T-helper 22 cell (primary cell): Measurements from ENCODE around the gene SELENOS.
"Not testable (repeated sequence)": the region's sequence is repeated elsewhere in the genome, so short reads cannot be mapped to it uniquely, and the experiment has no call there.

Experiments
- DNase-seq: peaks from one replicate; pipeline ENCODE4 v3.0.0-alpha.2; 2020; ENCODE audit warnings: low read depth

Gene SELENOS

DNA sequence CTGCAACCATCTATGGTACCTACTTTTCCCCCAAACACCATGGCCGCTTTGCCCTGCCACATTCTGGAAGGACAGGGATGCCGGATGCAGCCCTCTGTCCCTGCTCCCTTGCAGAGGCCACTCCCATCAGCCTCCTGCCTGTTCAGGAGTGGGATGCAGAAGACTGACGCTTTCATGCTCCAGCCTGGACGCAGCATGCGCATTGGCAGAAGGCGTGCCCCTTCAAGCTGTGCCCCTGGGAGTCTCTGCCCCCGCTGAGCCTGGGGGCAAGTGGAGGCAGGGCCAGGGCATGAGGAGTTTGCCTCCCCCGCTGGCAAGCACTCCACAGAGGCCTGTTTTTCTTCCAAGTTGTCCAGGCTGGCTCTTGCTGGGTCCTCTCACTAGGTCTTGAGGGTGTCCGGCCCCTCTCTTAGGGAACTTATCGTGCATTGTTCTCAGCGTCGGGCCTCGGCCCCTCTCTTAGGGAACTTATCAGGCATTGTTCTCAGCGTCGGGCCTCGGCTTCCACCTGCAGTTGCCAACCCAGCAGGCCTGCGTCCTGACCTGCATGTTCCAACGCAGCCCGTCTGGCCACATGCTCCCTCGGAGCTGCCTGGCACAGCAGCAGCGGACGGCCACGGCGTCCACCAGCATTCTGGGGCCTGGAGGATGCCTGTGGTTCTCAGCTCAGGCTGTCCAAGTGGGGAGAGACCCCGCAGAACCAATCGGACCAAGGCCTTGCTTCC is 32.3 kb upstream of the SELENOS start:
- no peak for DNase-seq

DNA sequence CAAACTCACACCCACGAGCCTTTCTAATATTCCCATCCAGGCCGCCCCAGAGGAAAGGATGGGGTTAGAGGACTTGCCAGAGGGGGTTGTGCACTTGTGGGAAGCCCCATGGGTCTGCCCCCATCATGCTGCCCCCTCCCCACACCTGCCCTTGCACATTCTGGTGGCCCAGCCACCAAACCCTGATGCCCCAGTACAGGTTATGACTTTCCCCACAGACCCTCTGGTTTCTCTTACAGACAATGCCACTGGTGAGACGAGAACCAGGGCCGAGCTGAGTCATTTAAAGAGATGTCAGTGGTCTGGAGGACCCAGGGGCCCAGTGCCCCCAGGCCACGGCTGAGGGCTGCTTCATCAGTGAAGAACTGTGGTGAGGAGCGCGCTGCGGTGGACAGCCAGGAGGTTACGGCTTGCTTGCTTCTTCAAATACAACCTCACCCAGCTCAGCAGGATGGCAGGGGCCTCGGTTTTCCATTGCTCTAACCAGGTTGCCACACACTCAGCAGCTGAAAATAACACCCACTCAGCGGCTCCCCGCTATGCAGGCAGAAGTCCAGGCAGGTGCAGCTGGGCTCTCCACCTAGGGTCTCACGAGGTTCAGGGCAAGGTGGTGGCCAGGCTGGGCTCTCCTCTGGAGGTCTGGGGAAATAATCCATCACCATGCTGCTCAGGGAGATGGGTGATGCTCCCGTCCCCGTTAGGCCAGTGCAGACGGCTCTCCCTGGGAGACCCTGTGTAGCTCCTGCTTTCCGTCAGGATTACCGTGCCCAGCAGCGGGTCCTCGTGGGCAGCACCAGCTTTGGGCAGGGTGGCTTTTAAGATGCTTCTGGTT is 31.5 kb upstream of the SELENOS start:
- DNase-seq, result no peak

DNA sequence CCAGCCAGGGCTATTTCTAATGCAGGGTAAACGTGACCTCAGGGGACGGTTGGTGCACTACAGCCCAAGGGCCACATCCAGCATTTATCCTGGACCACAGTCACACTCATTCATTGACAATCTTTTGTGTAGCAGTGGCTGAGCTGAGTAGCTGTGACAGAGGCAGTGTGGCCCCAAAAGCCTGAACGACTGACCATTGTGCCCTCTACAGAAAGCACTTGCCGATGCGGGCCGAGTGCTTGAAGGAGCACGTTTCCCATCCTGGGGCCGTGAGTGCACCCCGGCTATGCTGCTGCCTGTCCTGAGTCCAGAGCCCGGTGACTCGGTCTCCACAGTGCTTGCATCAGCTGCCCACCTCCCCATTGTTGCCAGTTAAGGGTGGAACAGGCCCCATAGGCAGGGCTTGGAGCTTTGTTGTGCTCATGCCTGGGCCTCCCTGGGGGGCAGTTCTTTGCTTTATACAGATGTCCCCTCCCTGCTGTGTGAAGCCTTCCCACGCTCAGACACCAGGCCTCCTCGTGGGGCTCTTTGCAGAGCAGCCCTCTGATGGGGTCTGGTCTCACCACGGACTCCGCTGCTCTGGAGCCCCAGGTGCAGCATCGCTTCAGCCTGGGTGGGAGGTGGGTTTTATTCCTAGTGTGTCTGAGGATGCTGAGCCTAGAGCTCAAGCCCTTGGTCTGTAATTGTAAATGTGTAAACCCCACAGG is 30.8 kb upstream of the SELENOS start:
- DNase-seq, result no peak

DNA sequence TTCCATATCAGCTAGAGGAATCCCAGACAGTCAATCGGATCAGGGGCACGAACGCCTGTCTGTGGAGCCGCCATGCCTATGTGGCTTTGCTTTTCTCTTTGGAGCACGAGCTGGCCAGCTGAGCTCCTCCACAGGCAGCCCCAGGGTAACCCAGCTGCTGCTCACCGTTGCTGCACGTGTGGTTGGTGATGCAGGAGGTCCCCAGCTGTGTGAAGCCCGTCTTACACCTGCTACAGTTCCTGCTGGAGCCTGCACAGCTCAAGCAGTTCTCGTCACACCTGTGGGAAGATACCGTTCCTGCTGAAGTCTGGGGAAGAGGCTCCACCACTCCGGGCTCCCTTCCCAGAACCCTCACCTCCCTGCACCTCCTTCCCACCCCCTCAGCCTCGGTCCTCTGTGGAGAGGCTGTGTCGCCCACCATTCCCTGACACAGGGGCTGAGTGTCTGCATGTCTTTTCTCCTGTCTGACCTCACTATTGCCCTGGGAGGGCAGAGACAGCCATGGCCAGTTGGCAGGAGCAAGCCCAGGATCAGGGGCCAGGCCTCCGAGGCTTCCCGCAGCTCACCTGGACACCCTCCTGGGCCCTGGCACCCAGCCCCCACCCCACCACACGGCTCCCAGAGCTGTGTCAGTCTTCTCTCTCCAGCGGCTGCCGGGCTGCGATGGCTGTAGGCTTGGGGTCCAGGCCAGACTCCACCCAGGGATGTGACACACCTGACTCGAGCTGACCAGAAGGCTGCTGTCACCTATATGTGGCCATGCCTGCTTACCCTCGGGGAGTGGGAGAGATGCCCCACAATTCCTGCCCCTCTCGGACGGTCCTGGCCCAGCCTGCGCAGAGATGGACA is 30.0 kb upstream of the SELENOS start:
- DNase-seq, result no peak

DNA sequence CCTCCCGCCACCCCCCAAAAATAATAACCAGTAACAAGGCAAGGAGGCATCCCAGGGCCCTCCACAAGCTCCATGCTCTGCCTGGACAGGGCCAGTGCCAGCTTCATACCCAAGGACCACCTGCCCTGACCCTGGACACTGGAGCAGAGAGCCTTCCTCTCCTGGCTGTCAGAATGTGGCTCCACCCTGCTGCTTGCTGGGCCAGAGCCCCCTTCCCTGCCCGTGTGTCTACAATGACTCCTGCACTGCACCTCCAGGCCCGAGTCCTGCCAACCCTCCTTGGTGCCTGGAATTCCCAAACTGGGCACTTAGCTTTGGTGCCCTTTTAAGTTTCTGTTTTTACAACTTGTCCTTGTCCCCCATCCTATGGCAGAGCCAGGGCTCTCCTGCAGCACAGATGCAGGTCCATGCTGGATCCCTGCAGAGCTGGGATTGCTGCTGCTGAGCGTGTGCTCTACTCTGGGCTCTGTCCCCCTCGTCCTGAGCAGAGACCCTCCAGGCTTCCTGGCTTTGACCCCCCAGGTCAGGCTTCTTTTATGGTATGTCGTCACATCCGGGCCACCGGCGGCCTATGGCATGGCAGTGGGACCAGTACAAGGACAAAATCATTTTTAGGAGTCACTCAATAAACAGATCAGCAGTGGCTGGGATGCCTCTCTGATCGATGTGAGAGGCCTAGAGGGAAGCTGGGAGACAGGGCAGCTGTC is 29.2 kb upstream of the SELENOS start:
- DNase-seq, result no peak

DNA sequence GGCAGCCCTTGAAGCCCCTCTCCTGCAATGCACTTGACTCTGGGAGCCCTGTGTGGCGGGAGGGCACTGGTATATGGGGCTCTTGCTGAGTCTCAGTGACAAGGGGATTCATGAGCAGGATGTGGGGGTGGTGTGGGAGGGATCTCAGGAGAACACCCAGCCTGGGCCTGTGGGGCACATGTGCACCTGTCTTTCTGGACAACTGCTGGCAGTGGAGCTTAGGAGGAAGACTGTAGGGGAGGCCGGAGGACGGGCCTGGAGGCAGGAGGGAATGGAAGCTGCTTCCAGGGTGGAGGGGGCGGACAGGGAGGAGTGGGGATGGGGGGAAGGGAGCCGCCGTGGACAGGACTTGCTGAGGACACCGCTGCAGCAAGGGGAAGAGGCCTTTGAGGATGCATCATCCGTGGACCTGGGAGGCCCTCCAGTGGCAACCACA is 28.6 kb upstream of the SELENOS start:
- no peak for DNase-seq

DNA sequence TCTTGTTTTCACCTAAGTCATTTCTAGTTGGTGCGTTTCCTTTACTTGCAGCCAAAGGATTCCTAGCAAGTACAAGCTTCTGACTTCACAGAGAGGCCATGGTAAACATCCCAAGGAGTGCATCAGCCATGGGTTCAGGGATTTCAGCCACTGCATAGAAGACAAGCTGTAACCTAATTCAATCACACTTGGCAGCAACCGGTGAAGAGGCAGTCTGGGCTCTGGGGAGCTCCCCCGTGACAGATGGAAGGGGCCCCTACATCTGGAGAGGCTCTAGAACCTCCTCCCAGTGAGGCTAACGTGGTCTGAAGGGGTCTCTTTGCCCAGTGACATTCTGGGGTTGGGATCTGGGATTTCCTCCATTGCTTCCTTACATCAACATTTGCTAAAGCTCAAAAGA is 26.1 kb upstream of the SELENOS start:
- no peak for DNase-seq

DNA sequence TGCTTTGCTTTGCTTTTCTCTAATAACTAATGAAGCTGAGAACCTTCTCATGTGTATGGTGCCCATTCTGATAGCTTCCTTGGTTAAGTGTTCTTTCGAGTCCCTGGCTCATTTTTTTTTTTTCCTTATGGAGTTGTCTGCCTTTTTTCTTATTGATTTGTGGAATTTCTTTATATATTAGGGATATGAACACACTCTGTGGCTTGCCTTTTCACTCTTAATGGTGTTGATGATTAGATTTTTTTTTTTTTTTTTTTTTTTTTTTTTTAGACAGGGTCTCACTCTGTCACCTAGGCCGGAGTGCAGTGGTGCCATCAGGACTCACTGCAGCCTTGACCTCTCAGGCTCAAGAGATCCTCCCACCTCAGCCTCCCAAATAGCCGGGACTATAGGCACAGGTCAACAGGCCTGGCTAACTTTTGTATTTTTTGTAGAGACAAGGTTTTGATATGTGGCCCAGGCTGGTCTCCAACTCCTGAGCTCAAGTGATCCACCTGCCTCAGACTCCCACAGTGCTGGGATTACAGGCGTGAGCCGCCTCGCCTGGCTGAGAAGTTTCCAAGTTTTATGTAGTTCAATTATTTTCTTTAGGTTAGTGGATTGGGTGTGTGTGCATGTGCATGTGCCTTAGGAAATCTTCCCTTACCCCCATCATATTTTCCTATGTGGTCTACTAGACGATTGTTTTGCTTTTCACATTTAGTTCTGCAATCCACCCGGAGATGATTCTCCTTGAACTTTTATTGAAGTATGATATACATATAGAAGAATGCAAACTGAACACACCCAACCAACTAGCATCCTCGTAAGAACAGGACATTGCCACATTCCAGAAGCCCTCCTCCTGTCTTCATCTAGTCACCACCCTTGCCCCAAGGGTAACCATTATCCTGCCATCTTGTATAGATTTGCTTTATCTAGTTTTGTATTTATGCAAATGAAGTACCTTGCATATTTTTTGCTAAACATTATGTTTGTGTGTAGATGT is 19.4 kb upstream of the SELENOS start:
- no peak for DNase-seq

DNA sequence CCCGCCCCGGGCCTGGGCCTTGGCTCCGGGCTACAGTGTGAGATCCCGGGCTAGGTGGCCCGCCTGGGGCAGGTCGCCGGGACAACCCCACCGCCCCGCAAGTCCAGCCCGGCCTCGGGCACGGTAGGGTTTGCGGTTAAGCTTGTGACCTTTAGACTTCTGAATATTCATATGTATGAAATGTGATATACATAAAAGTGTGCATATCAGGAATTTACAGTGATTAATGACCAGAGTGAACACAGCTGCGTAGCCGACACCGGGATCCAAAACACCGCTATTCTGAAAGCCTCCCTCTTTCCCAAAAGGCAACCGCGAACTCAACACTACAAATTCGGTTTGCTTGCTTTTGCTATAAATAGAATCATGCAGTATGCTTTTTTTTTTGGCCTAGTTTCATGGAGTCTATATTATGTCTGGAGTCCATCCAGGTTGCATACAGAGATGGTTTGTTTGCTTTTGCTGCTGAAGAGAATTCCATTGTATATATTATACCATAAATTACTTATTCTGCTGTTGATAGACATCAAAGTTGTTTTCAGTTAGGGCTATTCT is 18.4 kb upstream of the SELENOS start:
- DNase-seq, result no peak

DNA sequence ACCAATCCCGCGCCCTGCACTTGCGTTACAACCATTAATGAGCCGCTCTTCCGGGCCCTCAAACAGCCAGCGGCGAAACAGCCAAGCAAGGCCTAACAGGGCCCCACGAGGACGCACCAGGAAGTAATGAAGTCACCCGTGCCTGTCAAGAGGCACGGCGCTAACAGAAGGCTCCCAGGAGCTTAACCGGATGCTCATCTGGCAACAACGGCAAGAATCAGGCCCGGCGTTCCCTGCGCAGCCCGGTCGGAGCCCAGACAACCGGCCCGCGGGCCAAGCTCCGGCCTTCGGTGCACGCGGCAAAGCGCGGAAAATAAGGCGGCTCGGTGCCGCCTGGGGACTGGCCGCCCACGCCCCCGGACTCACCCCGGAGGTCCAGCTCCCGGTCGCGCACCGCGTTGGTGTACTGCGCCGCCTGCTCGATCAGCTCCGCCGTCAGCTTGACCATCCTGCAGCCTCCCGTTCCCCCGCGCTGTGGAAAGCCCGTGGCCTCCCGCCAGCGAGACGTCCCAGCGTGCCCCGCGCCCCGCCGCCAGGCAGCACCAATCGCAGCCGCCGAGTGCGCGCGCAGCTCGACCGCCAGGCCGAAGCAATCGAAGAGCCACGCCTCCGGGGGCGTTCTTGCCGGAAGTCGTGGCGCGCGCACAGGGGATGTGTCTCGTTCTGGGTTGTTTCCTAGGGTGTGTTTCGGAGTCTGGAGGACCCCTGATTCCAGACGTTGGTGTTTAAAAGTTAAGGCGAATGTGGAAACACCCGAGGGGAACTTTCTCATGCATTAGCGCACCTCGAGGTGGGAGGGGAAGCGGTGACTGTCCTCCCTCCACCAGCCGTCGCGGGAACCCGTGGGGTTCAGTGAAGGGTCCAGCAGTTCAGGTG is 17.7 kb upstream of the SELENOS start, which contains the start of gene SNRPA1:
SNRPA1 (minus strand) TSS at position 518 of the 876 bp plus-strand sequence; CDS start at position 448, 70 bp downstream.
- DNase-seq, result peak; percentile 95

DNA sequence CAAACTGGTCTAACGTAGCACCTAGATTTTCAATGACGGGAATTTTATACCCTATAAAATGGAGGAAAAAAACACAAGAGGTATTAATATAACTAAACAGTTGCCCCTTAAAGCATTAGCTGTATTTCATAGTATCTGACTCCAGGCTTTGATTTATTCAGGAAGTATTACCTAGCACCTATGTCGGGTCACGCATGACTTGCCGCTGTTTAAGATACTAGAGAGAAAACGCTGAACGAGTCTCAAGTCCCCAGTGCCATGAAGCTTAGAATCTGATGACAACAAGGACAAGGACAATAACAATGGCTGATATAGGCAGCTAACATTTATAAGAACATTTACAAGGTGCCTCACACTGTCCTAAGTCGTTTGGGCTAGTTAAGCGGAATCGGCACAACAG is 15.8 kb upstream of the SELENOS start:
- no peak for DNase-seq

DNA sequence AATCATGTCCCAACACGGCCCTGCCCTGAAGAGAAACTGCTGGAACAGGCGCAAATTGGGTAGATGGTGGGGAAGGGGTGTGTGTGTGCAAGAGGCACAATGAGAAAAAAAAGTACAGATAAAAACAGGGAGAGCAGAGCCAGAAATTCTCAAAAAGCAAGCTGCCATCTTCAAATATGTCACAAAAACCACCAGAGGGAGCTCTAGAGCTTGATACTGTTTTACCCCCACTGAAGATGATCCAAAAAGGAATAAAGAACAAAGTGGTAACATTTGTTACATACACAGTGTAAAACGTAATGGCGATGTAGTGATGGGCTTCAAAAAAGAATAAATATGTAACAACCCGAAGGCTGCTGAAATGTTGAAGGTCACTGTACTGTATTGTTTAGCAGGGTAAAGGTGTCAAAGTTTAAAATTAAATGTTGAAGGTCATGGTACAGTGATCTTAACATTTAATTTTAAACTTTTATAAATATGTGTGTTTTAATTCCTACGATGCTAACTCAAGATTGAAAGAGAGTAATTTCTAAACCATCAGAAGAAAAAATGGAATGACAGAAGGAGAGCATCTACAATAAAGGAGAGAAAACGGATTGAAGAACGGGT is 11.7 kb upstream of the SELENOS start:
- DNase-seq, result no peak

DNA sequence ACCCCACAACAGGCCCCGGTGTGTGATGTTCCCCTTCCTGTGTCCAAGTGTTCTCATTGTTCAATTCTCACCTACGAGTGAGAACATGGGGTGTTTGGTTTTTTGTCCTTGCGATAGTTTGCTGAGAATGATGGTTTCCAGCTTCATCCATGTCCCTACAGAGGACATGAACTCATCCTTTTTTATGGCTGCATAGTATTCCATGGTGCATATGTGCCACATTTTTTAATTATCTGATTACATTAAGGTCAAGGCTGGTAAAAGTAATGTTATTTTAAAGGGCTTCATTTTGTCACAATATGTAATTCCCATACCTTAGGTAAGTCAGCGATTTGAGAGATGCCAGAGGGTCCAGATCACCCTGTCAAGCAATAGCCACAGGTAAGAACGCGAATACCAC is 10.1 kb upstream of the SELENOS start:
- not testable (repeated sequence) for DNase-seq

DNA sequence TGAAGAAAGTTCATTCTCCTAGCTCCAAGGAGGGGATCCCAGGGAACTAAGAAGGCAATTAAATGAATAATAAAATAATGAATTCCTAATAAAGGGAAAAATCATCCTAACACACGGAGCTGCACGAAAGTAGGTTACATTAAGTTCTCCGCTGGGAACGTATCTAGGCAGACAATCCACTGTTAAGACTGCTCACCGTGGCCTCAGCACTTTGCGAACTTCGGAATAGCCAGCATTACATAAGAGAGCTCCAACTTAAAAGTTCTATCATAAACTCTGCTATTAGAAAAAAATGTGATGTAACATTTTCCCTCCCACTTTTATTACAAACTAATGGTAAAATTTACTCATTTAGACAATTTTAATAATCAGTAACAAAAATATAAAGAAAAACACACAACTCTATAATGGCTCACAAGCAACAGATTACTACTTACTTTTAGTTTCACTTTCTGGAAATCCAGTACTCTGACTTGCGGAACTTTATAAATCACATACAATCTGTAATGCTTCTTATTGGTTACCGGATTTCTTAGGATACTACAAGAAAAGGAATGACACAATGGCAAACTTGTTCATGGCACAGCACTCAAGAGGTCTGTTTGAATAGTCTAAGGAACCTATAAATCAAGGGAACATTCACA is 9.3 kb upstream of the SELENOS start:
- DNase-seq, result no peak

DNA sequence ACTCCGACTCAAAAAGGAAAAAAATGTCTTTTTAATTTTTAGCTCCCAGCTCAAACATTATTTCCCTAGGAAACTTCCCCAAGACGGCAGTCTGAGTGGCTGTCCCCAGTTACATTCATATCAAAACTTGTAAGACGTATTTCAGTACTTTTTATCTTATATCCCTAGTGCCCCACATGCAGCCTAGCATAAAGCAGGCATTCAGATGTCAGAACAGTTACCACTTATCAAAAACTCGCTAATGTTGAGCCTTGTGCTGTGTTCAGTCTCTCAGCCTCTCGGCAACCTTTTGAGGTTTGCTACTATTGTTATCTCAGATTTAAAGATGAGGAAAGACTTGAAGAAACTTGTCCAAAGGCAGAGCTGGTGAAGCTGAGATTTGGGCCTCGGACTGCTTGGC is 6.6 kb upstream of the SELENOS start:
- no peak for DNase-seq

DNA sequence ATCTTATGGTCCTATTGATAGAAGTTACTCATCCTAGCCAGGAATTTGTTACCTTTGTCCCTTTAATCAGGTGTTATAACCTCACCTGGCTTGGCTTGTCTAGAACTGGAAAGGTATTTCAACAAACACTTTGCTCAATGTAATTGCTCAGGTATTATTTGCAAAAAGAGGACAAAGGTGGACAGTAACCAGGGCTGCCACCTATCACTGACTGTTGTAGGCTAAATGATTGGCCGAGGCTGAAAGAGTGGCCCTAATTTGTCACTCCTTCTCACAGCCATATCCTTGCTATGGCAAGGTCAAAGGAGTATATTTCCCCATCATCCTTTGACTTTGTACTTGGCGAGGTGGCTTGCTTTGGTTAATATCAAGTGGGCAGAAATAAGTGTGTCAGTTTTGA is 2.7 kb upstream of the SELENOS start:
- no peak for DNase-seq

DNA sequence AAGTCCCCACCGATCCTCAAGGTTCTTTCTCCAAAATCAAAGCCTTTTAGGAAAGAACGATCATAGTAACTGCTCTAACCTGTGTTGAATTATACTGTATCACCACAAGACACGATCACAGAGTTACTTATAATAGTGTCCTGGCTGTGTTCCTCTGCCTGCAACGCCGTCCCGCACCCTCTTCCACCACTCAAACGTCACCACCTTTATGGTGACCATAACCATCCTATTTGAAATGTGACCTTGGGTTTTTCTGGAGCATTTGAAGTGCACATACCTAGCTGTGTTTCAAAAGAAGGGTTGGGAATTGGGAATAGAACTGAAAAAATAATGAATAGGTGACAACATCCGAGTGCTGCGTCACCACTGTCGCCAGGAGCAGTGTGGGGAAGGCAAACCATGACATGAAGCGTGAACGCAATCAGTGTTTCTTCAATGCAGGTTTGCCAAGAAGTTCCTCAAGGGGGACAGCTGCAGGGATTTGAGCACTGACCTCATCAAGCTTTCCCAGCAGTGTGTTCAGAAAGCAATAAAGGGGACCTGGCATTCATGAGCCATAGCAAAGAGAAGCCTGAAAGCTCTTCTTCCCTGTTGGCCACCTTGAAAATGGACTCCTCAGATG is 769 bp upstream of the SELENOS start:
- no peak for DNase-seq
